Neural progenitor cell (in vitro differentiated cells): ENCODE data around the gene FOXN4.

Experiments used
- CTCF ChIP-seq: fragments of 200-600 bp; sonication (generic); IDR thresholded peaks from 2 replicates; pipeline ENCODE4 v1.5.1; 2017; ENCODE audit warnings: antibody characterized with exemption, mild to moderate bottlenecking
- EZH2 ChIP-seq: fragments of 200-600 bp; sonication (generic); IDR thresholded peaks from 2 replicates; pipeline ENCODE4 v1.6.1; 2017; ENCODE audit warnings: antibody characterized with exemption, mild to moderate bottlenecking, moderate library complexity

DNA sequence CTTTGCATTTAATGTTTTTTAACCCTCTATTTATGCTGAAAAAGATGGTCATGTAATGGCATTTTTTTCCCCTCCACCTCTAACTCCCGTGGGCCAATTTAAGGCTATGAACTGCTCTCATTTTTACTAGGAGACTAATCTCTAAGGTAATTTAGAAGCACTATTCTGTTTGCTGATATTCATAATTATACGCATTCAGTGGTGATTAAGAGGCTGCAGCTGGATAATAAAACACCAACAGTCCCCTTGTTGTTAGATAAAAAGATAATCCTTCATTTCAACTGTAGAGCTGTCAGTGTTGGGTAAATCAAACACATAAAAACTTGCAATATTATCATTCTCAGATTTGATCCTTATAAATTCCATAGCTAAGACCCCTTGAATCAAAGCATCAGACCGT is 47.5 kb upstream of the FOXN4 start:
- TF ChIP-seq EZH2 (no peak), CTCF (no peak)
